HT-29 (cell line): Measurements from ENCODE around the gene ARMC10. TPM values are rescaled to one million over a fixed set of nuclear protein-coding genes. Genes with fewer than 3 reads are reported as not detected.
"Not testable (repeated sequence)": the region's sequence is repeated elsewhere in the genome, so short reads cannot be mapped to it uniquely, and the experiment has no call there.

ENCODE experiments used
- DNase-seq: peaks from one replicate; pipeline ENCODE4 v3.0.0-alpha.2; 2015; ENCODE audit warnings: low spot score
- total RNA-seq: library from RNA; depleted of rRNA; stranded (reverse); fragments of >200 nt; shearing (Covaris generic); gene quantifications from 2 replicates; pipeline ENCODE4 v1.2.3, GENCODE V29; 2014; rRNA removed

ARMC10 gene
- 40.7 and 41.2 TPM in 2 replicates for total RNA-seq

DNA sequence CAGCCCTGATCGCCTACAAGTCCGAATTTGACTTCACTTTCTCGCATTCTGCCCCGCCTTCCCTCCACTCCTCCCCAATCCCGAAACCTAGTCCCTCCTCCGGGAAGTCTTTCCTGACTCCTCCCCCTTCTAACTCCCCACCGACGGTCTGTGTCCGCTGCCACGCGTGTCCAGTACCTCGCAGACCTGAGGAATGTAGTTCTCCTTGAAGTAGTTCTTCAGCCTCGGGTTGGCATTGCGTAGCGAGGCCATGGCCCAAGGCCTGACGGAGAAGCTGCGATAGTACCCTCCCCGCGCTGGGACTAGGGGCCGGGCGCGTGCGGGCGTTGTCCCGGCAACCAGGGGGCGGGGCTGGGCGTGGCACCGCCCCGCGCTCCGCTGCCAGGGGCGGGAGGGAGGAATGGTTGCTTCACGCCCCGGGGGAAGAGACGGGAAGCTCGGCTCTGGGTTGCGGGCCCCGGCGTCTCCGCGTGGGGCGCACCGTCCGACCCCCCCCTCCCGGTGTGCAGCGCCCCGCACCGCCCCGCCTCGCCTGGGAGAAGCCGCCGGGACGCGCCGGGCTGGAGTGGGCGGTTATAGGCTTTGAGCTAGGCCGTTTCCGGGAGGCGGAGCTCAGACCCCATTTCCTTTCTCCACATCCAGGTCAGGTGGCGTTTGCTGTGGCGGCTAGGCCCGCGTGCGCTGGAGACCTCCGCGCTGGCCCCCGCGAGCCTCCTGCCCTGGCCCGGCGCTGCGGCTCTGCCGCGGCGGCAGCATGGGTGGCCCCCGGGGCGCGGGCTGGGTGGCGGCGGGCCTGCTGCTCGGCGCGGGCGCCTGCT lies at the start of gene ARMC10, which contains the start of gene FBXL13:
ARMC10 (plus strand) TSS at position 622 of the 818 bp plus-strand sequence; CDS start at position 755, 133 bp downstream.
FBXL13 (minus strand) TSS at position 278 of the 818 bp plus-strand sequence.
- DNase-seq = peak; percentile 97

GRCh38 chr7:103025341-103025740 lies 49.6 kb upstream of the ARMC10 start:
- no peak for DNase-seq

GRCh38 chr7:103031024-103031423 lies 43.9 kb upstream of the ARMC10 start:
- DNase-seq = no peak

DNA sequence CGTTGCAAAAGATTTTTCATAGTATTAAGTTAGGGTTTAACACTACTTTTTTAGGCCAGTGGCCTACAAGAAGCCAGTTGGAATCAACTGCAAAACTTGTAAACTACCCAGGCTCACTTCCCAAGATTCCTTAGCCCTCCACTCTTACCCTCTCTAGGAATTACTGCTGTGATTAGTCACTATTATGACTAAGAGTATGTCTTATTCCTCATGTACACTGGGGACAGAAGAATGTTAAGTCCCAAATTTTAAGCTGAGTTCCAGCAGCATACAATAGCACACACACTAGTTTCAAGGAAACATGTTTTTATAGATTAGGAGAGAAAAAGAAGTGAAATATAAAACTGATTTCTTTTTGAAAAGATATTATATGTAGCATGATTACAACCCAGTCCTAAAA lies 43.2 kb upstream of the ARMC10 start:
- no peak for DNase-seq

DNA sequence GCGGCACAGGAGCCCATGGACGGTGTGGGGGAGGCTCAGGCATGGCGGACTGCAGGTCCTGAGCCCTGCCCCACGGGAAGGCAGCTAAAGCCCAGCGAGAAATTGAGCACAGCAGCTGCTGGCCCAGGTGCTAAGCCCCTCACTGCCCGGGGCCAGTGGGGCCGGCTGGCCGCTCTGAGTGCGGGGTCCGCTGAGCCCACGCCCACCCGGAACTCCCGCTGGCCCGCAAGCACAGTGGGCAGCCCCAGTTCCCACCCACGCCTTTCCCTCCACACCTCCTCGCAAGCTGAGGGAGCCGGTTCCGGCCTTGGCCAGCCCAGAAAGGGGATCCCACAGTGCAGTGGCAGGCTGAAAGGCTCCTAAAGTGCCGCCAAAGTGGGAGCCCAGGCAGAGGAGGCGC lies 40.6 kb upstream of the ARMC10 start:
- DNase-seq = not testable (repeated sequence)

DNA sequence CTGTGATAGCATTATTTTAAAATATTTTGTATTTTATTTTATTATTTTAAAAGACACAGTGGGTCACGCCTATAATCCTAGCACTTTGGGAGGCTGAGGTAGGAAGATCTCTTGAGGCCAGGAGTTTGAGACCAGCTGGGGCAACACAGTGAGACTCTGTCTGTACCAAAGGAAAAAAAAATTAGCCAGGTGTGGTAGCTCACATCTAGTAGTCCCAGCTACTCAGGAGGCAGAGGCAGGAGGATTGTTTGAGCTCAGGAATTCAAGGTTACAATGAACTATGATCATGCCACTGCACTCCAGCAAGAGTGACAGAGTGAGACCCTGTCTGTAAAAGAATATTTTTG lies 37.5 kb upstream of the ARMC10 start:
- no peak for DNase-seq

- DNase-seq = peak; percentile 74
Measured at GRCh38 chr7:103037823-103038739, 36.9 kb upstream of the ARMC10 start.

GRCh38 chr7:103041815-103042214 lies 33.1 kb upstream of the ARMC10 start:
- not testable (repeated sequence) for DNase-seq

DNA sequence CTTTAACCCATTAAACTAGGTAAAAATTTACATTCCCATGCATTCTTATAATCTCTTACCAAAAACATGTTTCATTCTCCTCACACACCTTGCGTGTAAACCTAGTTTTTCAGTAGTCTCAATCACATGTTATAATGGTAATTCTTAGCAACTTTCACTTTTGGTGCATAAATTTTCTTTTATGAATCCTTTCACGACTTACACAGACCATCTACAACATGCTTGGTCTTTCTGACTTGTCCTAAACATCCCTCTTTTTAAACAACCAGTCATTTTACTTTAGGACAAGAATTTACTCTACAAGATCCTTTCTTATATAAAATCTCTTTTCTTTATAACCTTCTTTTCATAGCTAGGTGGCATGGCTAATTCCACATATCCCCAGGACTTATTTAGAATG lies 26.1 kb upstream of the ARMC10 start:
- DNase-seq = no peak

- no peak for DNase-seq
Measured at GRCh38 chr7:103051519-103051918, 23.4 kb upstream of the ARMC10 start.

- not testable (repeated sequence) for DNase-seq
Measured at GRCh38 chr7:103056006-103056405, 18.9 kb upstream of the ARMC10 start.

DNA sequence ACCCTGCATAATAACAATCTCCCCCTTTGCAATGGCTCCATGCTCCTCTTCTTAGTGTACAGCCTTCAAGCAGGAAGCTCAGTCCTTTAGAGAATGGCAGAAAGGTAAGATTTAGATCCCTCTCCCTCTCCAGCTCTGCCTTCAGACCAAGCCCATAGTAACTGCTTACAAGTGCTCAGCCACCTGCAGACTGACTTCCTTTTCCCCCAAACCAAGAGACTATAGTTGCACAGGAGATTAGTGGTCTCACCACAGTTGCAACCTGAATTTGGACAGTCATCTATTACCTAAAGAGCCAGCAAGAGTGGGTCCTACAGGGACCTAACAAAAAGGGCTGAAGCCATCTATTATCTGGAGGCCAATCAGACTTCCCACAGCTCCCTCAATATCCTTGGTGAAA lies 16.8 kb upstream of the ARMC10 start:
- no peak for DNase-seq

DNA sequence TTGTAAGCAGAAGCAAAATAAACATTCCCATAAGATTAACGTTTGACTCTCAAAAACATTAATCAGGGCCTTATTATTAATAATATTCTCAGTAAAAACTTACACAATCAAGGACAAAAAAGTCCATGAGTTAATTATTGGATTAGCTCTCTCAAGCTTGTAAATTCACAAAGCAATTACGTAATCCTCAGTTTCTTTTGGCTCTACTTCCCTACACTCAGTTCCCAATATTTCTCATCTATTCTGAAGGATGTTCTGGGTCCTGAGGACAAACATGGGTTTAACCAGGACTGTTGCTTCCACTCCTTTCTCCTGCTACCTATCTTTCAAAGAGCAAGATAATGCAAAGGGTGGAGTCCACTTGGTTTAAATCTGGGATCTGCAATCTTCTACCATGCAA lies 15.5 kb upstream of the ARMC10 start:
- DNase-seq = no peak

DNA sequence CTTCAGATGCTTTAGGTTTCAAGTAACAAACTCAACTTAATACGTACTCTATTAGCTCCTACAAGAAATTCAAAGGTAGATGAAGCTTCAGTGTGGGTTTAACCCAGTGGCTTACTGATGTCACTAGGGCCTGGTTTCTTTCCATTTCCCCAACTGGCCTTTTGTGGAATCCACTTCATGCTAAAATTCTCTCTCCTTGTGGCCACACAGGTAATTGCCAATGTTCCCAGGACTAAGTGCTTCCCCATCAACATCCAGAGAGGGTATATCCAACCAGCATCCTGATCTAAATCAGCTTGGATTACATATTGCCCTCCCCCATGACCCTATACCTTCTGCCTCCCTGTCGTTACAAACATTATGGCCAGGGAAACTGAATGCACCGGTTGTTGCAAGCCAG lies 11.0 kb upstream of the ARMC10 start:
- DNase-seq = peak; percentile 12

DNA sequence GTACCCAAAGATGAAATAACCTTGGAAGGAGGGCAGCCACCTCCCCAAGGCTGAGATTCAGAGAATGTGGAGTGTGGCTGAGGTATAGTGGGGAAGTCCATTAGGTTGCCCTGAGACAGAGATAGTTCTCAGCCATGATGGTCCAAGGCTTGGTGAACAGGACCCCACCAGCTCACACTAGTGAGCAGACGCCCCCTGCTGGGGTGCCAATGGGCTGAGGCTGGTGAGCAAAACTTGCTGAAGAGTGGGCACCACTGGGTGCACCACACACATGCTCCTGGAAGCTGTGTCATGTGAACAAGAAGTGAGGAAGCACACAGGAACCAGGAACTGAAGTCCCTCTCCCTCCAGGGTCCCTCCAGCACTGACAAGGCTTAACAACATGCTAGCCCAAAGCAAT lies 9.3 kb upstream of the ARMC10 start:
- peak; percentile 75 for DNase-seq

GRCh38 chr7:103068414-103069403 lies 6.2 kb upstream of the ARMC10 start:
- DNase-seq = no peak

- no peak for DNase-seq
Measured at GRCh38 chr7:103071000-103071399, 3.9 kb upstream of the ARMC10 start.

DNA sequence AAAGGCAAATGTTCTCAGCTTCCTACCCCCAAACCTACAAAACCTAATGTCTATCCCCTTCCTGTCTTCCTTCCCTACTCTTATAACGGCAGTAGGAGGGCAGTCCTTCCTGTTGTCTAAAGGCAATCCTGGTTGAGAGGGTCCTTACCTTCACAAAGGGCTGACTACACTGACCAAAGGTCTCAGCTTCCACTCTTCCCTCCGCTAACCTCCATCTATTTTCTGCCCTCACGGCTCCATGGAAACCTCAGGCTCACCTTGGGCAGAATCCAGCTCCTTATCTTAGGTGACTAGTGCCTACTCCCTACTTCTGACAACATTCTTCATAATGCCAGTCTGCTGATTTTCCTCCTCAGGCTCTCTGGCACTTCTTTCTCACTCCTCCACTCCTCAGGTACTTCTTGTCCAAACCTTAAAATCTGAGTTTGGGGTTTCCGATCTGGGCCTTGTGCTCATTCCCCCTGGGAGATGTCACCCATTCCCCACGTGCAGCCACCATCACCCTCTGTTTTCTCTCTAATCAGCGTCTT lies 886 bp upstream of the ARMC10 start:
- DNase-seq = peak; percentile 75

- DNase-seq = peak; percentile 62
Measured at GRCh38 chr7:103075337-103075918, 488 bp downstream of the ARMC10 start.

DNA sequence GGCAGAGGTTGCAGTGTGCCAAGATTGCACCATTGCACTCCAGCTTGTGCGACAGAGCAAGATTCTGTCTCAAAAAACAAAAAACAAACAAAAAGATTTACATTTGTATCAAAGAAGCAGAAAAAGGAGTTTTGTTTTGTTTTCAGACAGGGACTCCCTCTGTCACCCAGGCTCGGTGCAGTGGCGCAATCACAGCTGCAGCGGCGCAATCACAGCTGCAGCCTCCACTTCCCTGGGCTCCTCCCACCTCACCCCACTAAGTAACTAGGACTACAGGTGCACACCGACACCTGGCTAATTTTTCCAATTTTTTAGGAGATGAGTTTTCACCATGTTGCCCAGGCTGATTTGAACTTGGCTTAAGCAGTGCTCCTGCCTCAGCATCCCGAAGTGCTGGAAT lies 1.8 kb downstream of the ARMC10 start:
- DNase-seq = no peak

- DNase-seq = no peak
Measured at GRCh38 chr7:103077318-103077717, 2.4 kb downstream of the ARMC10 start.
